ENCODE results near the gene HACD4. TPM values are rescaled to one million over a fixed set of nuclear protein-coding genes. Genes with fewer than 3 reads are reported as not detected.

Gene HACD4
- polyA plus RNA-seq, 1 donor (not counting 4 experiments of a cell fraction or from before 2014, with no cell fraction given) = 10.4 TPM

DNA sequence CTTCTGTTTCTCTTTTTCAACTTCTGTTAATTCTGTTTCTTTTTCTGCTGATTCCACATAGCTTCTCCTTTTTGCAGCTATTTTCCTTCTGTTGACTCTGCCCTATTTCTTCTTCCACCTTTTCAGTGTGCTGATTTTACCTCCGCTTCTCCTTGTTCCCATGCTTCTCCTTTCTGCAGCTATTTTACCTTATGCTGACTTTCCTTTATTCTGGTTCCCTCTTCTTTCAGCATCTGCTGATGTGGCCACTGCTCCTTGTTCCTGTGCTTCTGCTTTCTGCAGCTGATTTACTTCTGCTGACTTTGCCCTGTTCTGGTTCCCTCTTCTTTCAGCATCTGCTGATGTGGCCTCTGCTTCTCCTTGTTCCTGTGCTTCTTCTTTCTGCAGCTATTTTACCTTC lies 58.8 kb downstream of the HACD4 start:
- no peak overlapping the region for H3K9ac ChIP-seq (ENCODE audit: control insufficient read depth, extremely low read depth, insufficient read depth, low read length)
- H3K36me3 ChIP-seq (ENCODE audit: control insufficient read depth in 2 of 2, extremely low read depth in 1 of 2, insufficient read depth in 2 of 2, low read length in 2 of 2) = no peaks in the 10 kb centered on the region
- no peak for FAIRE-seq
- no peaks in the 10 kb centered on the region for H3K9me3 ChIP-seq (ENCODE audit: control insufficient read depth, low read depth, low read length)
- no peak for DNase-seq (ENCODE audit: low read depth, low spot score)
- dilution Hi-C loops (cut with MboI; ENCODE audit: extremely low pct_ligation_motif_present, low sequenced_read_pairs) = no loop called here
- H3K4me3 ChIP-seq (ENCODE audit: control insufficient read depth in 2 of 3, extremely low read depth in 1 of 3, insufficient read depth in 2 of 3, low read depth in 1 of 3, low read length in 3 of 3) = no peak overlapping the region
- no peaks in the 10 kb centered on the region for H3K79me2 ChIP-seq (ENCODE audit: control insufficient read depth, insufficient read depth, low read length)
- TF ChIP-seq, protein P1, sequence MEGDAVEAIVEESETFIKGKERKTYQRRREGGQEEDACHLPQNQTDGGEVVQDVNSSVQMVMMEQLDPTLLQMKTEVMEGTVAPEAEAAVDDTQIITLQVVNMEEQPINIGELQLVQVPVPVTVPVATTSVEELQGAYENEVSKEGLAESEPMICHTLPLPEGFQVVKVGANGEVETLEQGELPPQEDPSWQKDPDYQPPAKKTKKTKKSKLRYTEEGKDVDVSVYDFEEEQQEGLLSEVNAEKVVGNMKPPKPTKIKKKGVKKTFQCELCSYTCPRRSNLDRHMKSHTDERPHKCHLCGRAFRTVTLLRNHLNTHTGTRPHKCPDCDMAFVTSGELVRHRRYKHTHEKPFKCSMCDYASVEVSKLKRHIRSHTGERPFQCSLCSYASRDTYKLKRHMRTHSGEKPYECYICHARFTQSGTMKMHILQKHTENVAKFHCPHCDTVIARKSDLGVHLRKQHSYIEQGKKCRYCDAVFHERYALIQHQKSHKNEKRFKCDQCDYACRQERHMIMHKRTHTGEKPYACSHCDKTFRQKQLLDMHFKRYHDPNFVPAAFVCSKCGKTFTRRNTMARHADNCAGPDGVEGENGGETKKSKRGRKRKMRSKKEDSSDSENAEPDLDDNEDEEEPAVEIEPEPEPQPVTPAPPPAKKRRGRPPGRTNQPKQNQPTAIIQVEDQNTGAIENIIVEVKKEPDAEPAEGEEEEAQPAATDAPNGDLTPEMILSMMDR (optimal IDR thresholded peaks at IDR 0.05 in 1 of 3, IDR thresholded peaks at IDR 0.05 in 1 of 3, conservative IDR thresholded peaks at IDR 0.05 in 1 of 3; ENCODE audit: extremely low read depth in 1 of 3, insufficient read depth in 2 of 3, low read length in 3 of 3) = no peak
- no peak for TF ChIP-seq EZH2 (IDR thresholded peaks at IDR 0.05; ENCODE audit: low read length)
- H3K9me1 ChIP-seq (ENCODE audit: control insufficient read depth, extremely low read depth, insufficient read depth, low read length) = no peaks in the 10 kb centered on the region
- no peaks in the 10 kb centered on the region for H3K27me3 ChIP-seq (ENCODE audit: control insufficient read depth, extremely low read depth, insufficient read depth, low read length)
- no peak overlapping the region for H3K27ac ChIP-seq (ENCODE audit: control insufficient read depth, insufficient read depth, low read length)
- no peak overlapping the region for H3K4me2 ChIP-seq (ENCODE audit: control insufficient read depth, extremely low read depth, insufficient read depth, low read depth, low read length)
- no peak overlapping the region for H2AFZ ChIP-seq (ENCODE audit: control insufficient read depth, low read length)
- no peaks in the 10 kb centered on the region for H3K4me1 ChIP-seq (ENCODE audit: control insufficient read depth, extremely low read depth, insufficient read depth, low read length)
- H4K20me1 ChIP-seq (ENCODE audit: control insufficient read depth, extremely low read depth, insufficient read depth, low read length) = no peaks in the 10 kb centered on the region

DNA sequence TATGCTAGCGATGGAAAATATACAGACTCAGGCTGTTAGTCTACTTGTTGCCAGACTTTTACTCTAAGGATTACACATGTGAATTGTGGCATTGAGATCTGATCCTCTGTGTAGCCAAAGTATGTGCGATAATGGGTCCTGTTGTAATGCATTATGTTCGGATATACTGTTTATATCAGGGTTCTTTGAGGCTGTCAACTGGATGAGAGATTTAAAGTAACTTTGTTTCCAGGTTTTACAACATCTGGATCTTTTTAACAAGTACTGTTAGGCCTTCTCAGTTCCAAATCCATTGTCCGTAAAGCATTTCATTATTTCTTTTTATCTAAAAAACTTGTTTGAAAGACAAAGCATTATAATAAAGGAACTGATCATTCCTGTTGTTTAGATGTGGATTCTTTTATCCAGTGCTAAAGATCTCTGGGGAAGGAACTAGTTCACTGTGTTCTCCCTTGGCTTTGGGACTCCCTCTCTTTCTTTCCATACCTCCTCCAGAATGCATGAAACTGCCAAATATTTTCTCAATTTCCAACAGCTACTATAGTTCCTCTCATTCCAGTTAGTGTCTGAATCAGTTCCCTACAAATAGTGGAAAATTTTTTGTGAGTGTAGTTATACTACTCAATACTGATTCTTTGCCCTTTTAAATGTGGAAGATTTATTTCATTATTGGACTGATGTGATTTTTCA lies 68.8 kb downstream of the HACD4 start:
- TF ChIP-seq EZH2 (IDR thresholded peaks at IDR 0.05; ENCODE audit: low read length) = no peak
- TF ChIP-seq, protein P1 (optimal IDR thresholded peaks at IDR 0.05 in 1 of 3, IDR thresholded peaks at IDR 0.05 in 1 of 3, conservative IDR thresholded peaks at IDR 0.05 in 1 of 3; ENCODE audit: extremely low read depth in 1 of 3, insufficient read depth in 2 of 3, low read length in 3 of 3) = no peak
- no peak for DNase-seq (ENCODE audit: low read depth, low spot score)
- H3K9ac ChIP-seq (ENCODE audit: control insufficient read depth, extremely low read depth, insufficient read depth, low read length) = no peak overlapping the region
- H3K27ac ChIP-seq (ENCODE audit: control insufficient read depth, insufficient read depth, low read length) = no peak overlapping the region
- dilution Hi-C loops (cut with MboI; ENCODE audit: extremely low pct_ligation_motif_present, low sequenced_read_pairs) = no loop called here
- no peak overlapping the region for H2AFZ ChIP-seq (ENCODE audit: control insufficient read depth, low read length)
- H3K4me1 ChIP-seq (ENCODE audit: control insufficient read depth, extremely low read depth, insufficient read depth, low read length) = no peaks in the 10 kb centered on the region
- no peaks in the 10 kb centered on the region for H3K9me1 ChIP-seq (ENCODE audit: control insufficient read depth, extremely low read depth, insufficient read depth, low read length)
- no peaks in the 10 kb centered on the region for H3K9me3 ChIP-seq (ENCODE audit: control insufficient read depth, low read depth, low read length)
- H4K20me1 ChIP-seq (ENCODE audit: control insufficient read depth, extremely low read depth, insufficient read depth, low read length) = no peaks in the 10 kb centered on the region
- H3K36me3 ChIP-seq (ENCODE audit: control insufficient read depth in 2 of 2, extremely low read depth in 1 of 2, insufficient read depth in 2 of 2, low read length in 2 of 2) = no peaks in the 10 kb centered on the region
- H3K4me2 ChIP-seq (ENCODE audit: control insufficient read depth, extremely low read depth, insufficient read depth, low read depth, low read length) = no peak overlapping the region
- H3K27me3 ChIP-seq (ENCODE audit: control insufficient read depth, extremely low read depth, insufficient read depth, low read length) = no peaks in the 10 kb centered on the region
- no peak for FAIRE-seq
- no peaks in the 10 kb centered on the region for H3K79me2 ChIP-seq (ENCODE audit: control insufficient read depth, insufficient read depth, low read length)
- H3K4me3 ChIP-seq (ENCODE audit: control insufficient read depth in 2 of 3, extremely low read depth in 1 of 3, insufficient read depth in 2 of 3, low read depth in 1 of 3, low read length in 3 of 3) = no peak overlapping the region
